Measurements from ENCODE around the gene NACC1.
A peak's percentile ranks its signal among the peaks of the same experiment; 100 is the strongest.

NACC1 gene

DNA sequence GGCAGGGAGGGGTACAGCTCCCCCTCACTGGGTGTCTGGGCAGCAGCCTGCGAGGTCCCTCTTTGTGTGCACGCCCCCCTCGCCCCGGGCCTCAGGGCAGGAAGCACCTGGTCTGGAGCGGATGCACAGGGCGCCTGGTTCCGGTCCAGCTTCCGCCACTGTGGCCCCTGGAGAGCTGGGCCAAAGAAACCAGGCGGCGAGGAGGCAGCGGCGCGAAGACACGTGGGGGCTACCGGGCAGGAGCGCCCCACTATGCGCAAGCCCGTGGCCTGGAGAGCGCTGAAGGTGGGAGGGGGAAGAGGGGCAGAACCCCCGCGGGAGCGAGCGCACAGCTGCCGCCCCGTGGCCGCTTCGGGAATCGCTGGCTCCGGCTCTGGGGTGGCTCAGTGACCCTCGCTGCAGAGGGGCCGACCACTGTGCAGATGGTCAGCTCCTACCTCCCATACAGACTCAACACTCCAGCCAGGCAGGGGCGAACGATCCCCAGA lies 13.7 kb upstream of the NACC1 start:
- H2AK5ac ChIP-seq (ENCODE audit: low read length), result no peak overlapping the region
- no peak overlapping the region for H3K9ac ChIP-seq (ENCODE audit: low read length)
- H3K79me2 ChIP-seq (ENCODE audit: control insufficient read depth, insufficient read depth, low read length), result no peaks in the 10 kb centered on the region
- H3K4ac ChIP-seq (ENCODE audit: low read depth, low read length), result no peak overlapping the region
- H4K5ac ChIP-seq (ENCODE audit: low read length), result no peak overlapping the region
- no peak overlapping the region for H2BK5ac ChIP-seq (ENCODE audit: low read length)
- no peak overlapping the region for H3K4me2 ChIP-seq (ENCODE audit: low read length)
- H3K4me3 ChIP-seq (ENCODE audit: low read length), result no peak overlapping the region
- H3K27ac ChIP-seq (ENCODE audit: low read depth, low read length), result no peak overlapping the region
- peaks cover 2% of the 10 kb centered on the region for H3K36me3 ChIP-seq (ENCODE audit: control insufficient read depth, insufficient read depth, low read length)
- peaks cover 3% of the 10 kb centered on the region for H3K27me3 ChIP-seq (ENCODE audit: insufficient read depth, low read length, poor library complexity)
- H4K8ac ChIP-seq (ENCODE audit: low read depth, low read length), result no peak overlapping the region
- H3K18ac ChIP-seq (ENCODE audit: low read length), result no peak overlapping the region
- H3K56ac ChIP-seq (ENCODE audit: low read length), result no peak overlapping the region
- H3K23ac ChIP-seq (ENCODE audit: low read length), result no peak overlapping the region
- H2BK15ac ChIP-seq (replicated peaks; ENCODE audit: low read depth), result no peak overlapping the region
- peaks cover 4% of the 10 kb centered on the region for H3K4me1 ChIP-seq (ENCODE audit: control insufficient read depth, low read depth, low read length)
- no peaks in the 10 kb centered on the region for H3K79me1 ChIP-seq (ENCODE audit: low read length)
- H2BK120ac ChIP-seq (ENCODE audit: low read depth, low read length), result no peak overlapping the region
- DNase-seq, result peak; percentile 33
- no CpG with 5 or more reads among the region's 33 CpGs for WGBS (ENCODE audit: extremely low coverage, insufficient coverage, low lambda C conversion rate)

DNA sequence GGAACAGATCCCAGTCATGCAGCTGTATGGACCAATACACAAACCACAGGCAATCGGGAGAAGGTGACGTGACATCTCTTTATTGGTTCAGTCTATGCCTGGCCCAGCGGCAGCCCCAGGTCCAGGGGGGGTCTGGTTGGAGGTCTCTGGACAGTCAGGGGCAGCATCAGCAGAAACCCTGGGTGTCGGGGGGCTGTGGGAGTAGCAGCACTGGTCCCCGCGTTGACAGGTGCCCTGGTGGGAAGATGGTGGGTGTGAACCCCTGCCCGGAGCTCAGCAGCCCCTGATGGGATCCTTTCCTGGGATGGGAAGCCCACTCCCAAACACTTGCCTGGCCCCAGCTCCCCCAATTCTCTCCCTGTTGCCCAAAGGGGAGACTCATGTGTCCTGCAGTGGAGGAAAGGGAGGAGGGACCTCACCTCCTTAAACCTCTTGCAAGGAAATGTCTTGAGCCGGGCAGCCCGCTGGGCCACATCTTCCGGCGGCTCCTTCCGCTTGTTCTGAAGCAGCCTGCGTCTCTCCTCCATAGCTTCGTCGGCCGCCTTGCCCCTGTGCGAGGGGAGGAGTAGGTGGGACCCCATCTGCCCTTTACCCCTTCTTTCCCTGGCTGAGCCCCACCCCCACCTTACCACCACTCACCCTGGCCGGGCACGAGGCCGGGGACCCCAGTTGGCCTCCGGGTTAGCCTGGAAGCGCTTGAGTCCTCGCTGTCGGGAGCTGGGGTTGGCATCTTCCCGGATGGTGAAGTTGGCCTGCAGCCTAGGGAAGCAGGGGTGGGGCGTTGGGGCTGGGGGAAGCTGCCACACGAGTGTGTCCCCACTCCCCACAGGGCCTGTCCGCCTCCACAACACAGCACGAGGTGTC lies 13.0 kb upstream of the NACC1 start:
- Histone ChIP-seq H3K36me3 (ENCODE audit: control insufficient read depth, insufficient read depth, low read length) (peaks cover 2% of the 10 kb centered on the region), H3K4ac (ENCODE audit: low read depth, low read length) (no peak overlapping the region), H2BK5ac (ENCODE audit: low read length) (no peak overlapping the region), H2BK120ac (ENCODE audit: low read depth, low read length) (no peak overlapping the region), H3K79me2 (ENCODE audit: control insufficient read depth, insufficient read depth, low read length) (no peaks in the 10 kb centered on the region), H3K27ac (ENCODE audit: low read depth, low read length) (no peak overlapping the region), H2AK5ac (ENCODE audit: low read length) (no peak overlapping the region), H4K8ac (ENCODE audit: low read depth, low read length) (no peak overlapping the region), H3K23ac (ENCODE audit: low read length) (no peak overlapping the region), H3K56ac (ENCODE audit: low read length) (no peak overlapping the region), H3K18ac (ENCODE audit: low read length) (no peak overlapping the region), H3K9ac (ENCODE audit: low read length) (no peak overlapping the region), H3K27me3 (ENCODE audit: insufficient read depth, low read length, poor library complexity) (no peaks in the 10 kb centered on the region), H3K4me3 (ENCODE audit: low read length) (no peak overlapping the region), H3K4me2 (ENCODE audit: low read length) (no peak overlapping the region), H3K4me1 (ENCODE audit: control insufficient read depth, low read depth, low read length) (peaks cover 4% of the 10 kb centered on the region), H4K5ac (ENCODE audit: low read length) (no peak overlapping the region), H3K79me1 (ENCODE audit: low read length) (no peaks in the 10 kb centered on the region), H2BK15ac (replicated peaks; ENCODE audit: low read depth) (no peak overlapping the region)
- no peak for DNase-seq
- no CpG with 5 or more reads among the region's 29 CpGs for WGBS (ENCODE audit: extremely low coverage, insufficient coverage, low lambda C conversion rate)

DNA sequence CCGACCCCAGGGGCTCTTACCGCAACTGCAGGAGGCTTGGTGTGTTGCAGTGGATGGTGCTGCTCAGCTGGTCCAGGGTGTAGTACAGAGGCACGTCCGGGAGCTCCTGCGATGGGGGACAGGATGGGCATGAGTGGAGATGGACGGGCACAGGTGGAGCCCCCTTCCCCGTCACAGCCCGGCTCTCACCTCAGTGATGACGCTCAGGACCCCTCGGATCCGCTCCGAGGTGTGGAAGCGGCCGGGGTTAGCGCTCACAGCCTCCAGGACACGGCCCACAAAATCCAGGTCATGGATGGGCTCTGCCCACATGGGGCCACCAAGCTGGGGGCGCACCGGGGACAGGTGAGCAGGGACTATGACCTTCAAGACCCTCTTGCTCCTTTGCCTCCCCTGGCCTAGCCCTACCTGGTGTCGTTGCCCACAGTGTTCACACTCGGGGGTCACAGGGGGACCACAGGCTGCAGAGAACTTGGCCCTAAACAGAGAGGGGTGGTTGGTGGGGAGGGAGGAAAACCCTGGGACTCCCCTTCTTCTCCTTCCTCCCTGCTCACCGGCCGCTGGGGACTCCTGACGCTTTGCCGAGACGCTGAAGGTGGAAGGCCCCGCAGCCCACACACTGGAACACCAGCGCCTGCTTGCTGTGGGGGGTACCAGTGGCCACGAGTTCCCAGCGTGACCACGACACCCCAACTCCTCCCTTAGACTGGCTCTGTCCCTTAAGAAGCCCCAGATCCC lies 8.5 kb upstream of the NACC1 start:
- Histone ChIP-seq H2AK5ac (ENCODE audit: low read length) (no peak overlapping the region), H3K4me1 (ENCODE audit: control insufficient read depth, low read depth, low read length) (no peaks in the 10 kb centered on the region), H3K4ac (ENCODE audit: low read depth, low read length) (no peak overlapping the region), H3K79me2 (ENCODE audit: control insufficient read depth, insufficient read depth, low read length) (no peaks in the 10 kb centered on the region), H3K4me2 (ENCODE audit: low read length) (no peak overlapping the region), H3K18ac (ENCODE audit: low read length) (no peak overlapping the region), H3K36me3 (ENCODE audit: control insufficient read depth, insufficient read depth, low read length) (peaks cover 9% of the 10 kb centered on the region), H3K27me3 (ENCODE audit: insufficient read depth, low read length, poor library complexity) (no peaks in the 10 kb centered on the region), H3K23ac (ENCODE audit: low read length) (no peak overlapping the region), H3K56ac (ENCODE audit: low read length) (no peak overlapping the region), H3K9ac (ENCODE audit: low read length) (no peak overlapping the region), H3K79me1 (ENCODE audit: low read length) (peaks cover 6% of the 10 kb centered on the region), H2BK15ac (replicated peaks; ENCODE audit: low read depth) (no peak overlapping the region), H2BK120ac (ENCODE audit: low read depth, low read length) (no peak overlapping the region), H3K4me3 (ENCODE audit: low read length) (no peak overlapping the region), H4K5ac (ENCODE audit: low read length) (no peak overlapping the region), H3K27ac (ENCODE audit: low read depth, low read length) (no peak overlapping the region), H4K8ac (ENCODE audit: low read depth, low read length) (no peak overlapping the region), H2BK5ac (ENCODE audit: low read length) (no peak overlapping the region)
- WGBS (ENCODE audit: extremely low coverage, insufficient coverage, low lambda C conversion rate), result no CpG with 5 or more reads among the region's 30 CpGs
- DNase-seq, result no peak

DNA sequence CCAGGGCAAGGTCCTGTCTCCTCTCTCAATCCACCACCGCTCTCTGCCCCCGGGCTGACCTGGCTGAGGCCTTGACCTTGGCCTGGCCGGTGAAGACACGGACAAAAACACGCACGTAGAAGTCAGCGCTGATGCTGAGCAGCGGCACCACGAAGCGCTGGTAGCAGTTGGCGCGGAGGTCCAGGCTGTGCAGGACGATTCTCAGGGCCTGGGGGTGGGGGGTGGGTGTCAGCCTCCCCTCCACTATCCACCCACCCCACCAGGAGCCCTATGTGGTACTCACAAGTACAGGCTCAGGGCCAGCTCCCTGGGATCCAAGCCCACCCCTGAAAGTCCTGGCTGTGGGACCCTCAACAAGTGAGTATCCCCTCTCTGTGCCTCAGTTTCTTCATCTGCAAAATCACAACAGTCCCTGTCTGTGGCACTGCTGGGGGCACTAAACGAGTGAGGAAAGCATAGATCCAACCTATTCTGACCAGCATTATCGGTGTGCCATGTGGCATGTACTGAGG lies 7.9 kb upstream of the NACC1 start:
- Histone ChIP-seq H4K8ac (ENCODE audit: low read depth, low read length) (no peak overlapping the region), H3K36me3 (ENCODE audit: control insufficient read depth, insufficient read depth, low read length) (peaks cover 11% of the 10 kb centered on the region), H3K9ac (ENCODE audit: low read length) (no peak overlapping the region), H3K56ac (ENCODE audit: low read length) (no peak overlapping the region), H3K4me1 (ENCODE audit: control insufficient read depth, low read depth, low read length) (no peaks in the 10 kb centered on the region), H3K27ac (ENCODE audit: low read depth, low read length) (no peak overlapping the region), H2BK15ac (replicated peaks; ENCODE audit: low read depth) (no peak overlapping the region), H4K5ac (ENCODE audit: low read length) (no peak overlapping the region), H2AK5ac (ENCODE audit: low read length) (no peak overlapping the region), H3K4me2 (ENCODE audit: low read length) (no peak overlapping the region), H3K23ac (ENCODE audit: low read length) (no peak overlapping the region), H3K27me3 (ENCODE audit: insufficient read depth, low read length, poor library complexity) (no peaks in the 10 kb centered on the region), H3K4me3 (ENCODE audit: low read length) (no peak overlapping the region), H2BK5ac (ENCODE audit: low read length) (no peak overlapping the region), H3K79me1 (ENCODE audit: low read length) (peaks cover 8% of the 10 kb centered on the region), H2BK120ac (ENCODE audit: low read depth, low read length) (no peak overlapping the region), H3K79me2 (ENCODE audit: control insufficient read depth, insufficient read depth, low read length) (peaks cover 4% of the 10 kb centered on the region), H3K4ac (ENCODE audit: low read depth, low read length) (no peak overlapping the region), H3K18ac (ENCODE audit: low read length) (no peak overlapping the region)
- no peak for DNase-seq
- WGBS (ENCODE audit: extremely low coverage, insufficient coverage, low lambda C conversion rate), result no CpG with 5 or more reads among the region's 15 CpGs

DNA sequence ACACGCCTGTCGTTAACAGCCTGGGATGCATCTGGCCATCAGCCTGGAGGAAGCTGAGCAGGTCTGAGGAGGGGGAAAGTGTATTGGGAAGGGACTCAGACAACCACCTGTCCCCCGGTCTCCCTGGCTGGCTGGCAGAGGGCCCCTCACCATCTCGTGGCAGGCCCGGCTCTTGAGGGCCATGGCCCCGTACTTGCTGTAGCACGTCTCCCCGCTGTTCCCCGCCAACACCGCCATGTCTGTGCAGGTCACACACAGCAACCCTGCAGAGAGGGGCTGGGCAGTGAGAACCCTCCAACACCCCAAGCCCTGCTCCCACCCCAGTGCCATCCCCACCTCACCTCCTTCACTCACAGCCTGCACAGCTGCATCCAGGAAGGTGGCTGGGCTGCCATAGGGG lies 5.5 kb upstream of the NACC1 start:
- no peak overlapping the region for H3K9ac ChIP-seq (ENCODE audit: low read length)
- no peak overlapping the region for H2BK120ac ChIP-seq (ENCODE audit: low read depth, low read length)
- H3K4me3 ChIP-seq (ENCODE audit: low read length), result no peak overlapping the region
- no peak overlapping the region for H3K56ac ChIP-seq (ENCODE audit: low read length)
- no peak overlapping the region for H4K8ac ChIP-seq (ENCODE audit: low read depth, low read length)
- H3K79me1 ChIP-seq (ENCODE audit: low read length), result peaks cover 12% of the 10 kb centered on the region
- no peak overlapping the region for H3K27ac ChIP-seq (ENCODE audit: low read depth, low read length)
- H2BK5ac ChIP-seq (ENCODE audit: low read length), result no peak overlapping the region
- H2BK15ac ChIP-seq (replicated peaks; ENCODE audit: low read depth), result no peak overlapping the region
- no peak overlapping the region for H3K18ac ChIP-seq (ENCODE audit: low read length)
- H3K4me2 ChIP-seq (ENCODE audit: low read length), result no peak overlapping the region
- no peak overlapping the region for H2AK5ac ChIP-seq (ENCODE audit: low read length)
- H3K4me1 ChIP-seq (ENCODE audit: control insufficient read depth, low read depth, low read length), result no peaks in the 10 kb centered on the region
- peaks cover 14% of the 10 kb centered on the region for H3K79me2 ChIP-seq (ENCODE audit: control insufficient read depth, insufficient read depth, low read length)
- H3K4ac ChIP-seq (ENCODE audit: low read depth, low read length), result no peak overlapping the region
- no peaks in the 10 kb centered on the region for H3K27me3 ChIP-seq (ENCODE audit: insufficient read depth, low read length, poor library complexity)
- H3K23ac ChIP-seq (ENCODE audit: low read length), result no peak overlapping the region
- H4K5ac ChIP-seq (ENCODE audit: low read length), result no peak overlapping the region
- DNase-seq, result no peak
- H3K36me3 ChIP-seq (ENCODE audit: control insufficient read depth, insufficient read depth, low read length), result peaks cover 12% of the 10 kb centered on the region
- no CpG with 5 or more reads among the region's 10 CpGs for WGBS (ENCODE audit: extremely low coverage, insufficient coverage, low lambda C conversion rate)

All from mesendoderm (in vitro differentiated cells).